OCI-LY3 (cell line): ENCODE measurements around the gene IL16.

Experiments
- H2AFZ ChIP-seq: fragments of 200-600, 300-600 bp; shearing (Covaris generic); 2 replicates; pipeline ENCODE4 v1.6.0; 2014; ENCODE audit warnings: antibody characterized with exemption, low read depth, low read length
- H3K27ac ChIP-seq: fragments of 200-600, 300-600 bp; sonication (generic); 2 replicates; pipeline ENCODE4 v1.5.1; 2014; ENCODE audit warnings: mild to moderate bottlenecking, low read length, moderate library complexity, mixed read lengths
- H3K27me3 ChIP-seq: fragments of 200-600, 300-600 bp; sonication (generic); 2 replicates; pipeline ENCODE4 v1.6.1; 2014; ENCODE audit warnings: low read depth, low read length, mixed read lengths
- H3K36me3 ChIP-seq: fragments of 200-600, 300-600 bp; sonication (generic); replicated peaks from 2 replicates; pipeline ENCODE3; 2014; ENCODE audit warnings: low read depth, low read length, mixed read lengths
- H3K4me1 ChIP-seq: fragments of 300-600, 200-600 bp; sonication (generic); 2 replicates; pipeline ENCODE4 v1.6.1; 2014; ENCODE audit warnings: low read length, mixed read lengths
- H3K4me2 ChIP-seq: fragments of 200-600, 300-600 bp; sonication (generic); 2 replicates; pipeline ENCODE4 v1.6.1; 2014; ENCODE audit warnings: low read length, mixed read lengths
- H3K4me3 ChIP-seq: fragments of 300-600, 200-600 bp; sonication (generic); 2 replicates; pipeline ENCODE4 v1.5.1; 2014; ENCODE audit warnings: antibody characterized with exemption, mild to moderate bottlenecking, low read length, moderate library complexity
- H3K79me2 ChIP-seq: fragments of 300-600, 200-600 bp; shearing (Covaris generic); 2 replicates; pipeline ENCODE4 v1.6.1; 2014; ENCODE audit warnings: mild to moderate bottlenecking, low read length, mixed read lengths
- H3K9ac ChIP-seq: fragments of 300-600, 200-600 bp; shearing (Covaris generic); 2 replicates; pipeline ENCODE4 v1.6.0; 2014; ENCODE audit warnings: mild to moderate bottlenecking, low read length, moderate library complexity
- H3K9me3 ChIP-seq: fragments of 200-600, 300-600 bp; shearing (Covaris generic); 2 replicates; pipeline ENCODE4 v1.6.1; 2014; ENCODE audit warnings: low read length, mixed read lengths; ENCODE audit not compliant: insufficient read depth
- H4K20me1 ChIP-seq: fragments of 200-600, 300-600 bp; sonication (generic); 2 replicates; pipeline ENCODE4 v1.6.1; 2016; ENCODE audit warnings: low read length, mixed read lengths; ENCODE audit not compliant: insufficient read depth
- CTCF ChIP-seq: fragments of 200-600, 300-600 bp; sonication (generic); IDR thresholded peaks from 2 replicates; pipeline ENCODE4 v1.5.1; 2014; ENCODE audit warnings: antibody characterized with exemption, low read length, low read depth
- EZH2phosphoT487 ChIP-seq: fragments of 200-600 bp; shearing (Covaris generic); IDR thresholded peaks from 2 replicates; pipeline ENCODE4 v1.6.1; 2018; ENCODE audit warnings: antibody characterized with exemption, mixed run types, low read depth

The IL16 gene

GRCh38 chr15:81215983-81216382, 19.3 kb downstream of the IL16 start:
- H4K20me1 ChIP-seq, result no peaks in the 10 kb centered on the region
- no peaks in the 10 kb centered on the region for H3K36me3 ChIP-seq
- no peak overlapping the region for H3K4me2 ChIP-seq
- H3K4me3 ChIP-seq, result no peak overlapping the region
- H3K79me2 ChIP-seq, result no peaks in the 10 kb centered on the region
- H3K27me3 ChIP-seq, result peaks cover 9% of the 10 kb centered on the region; the same call in 1 of the 2 replicates
- peaks cover 16% of the 10 kb centered on the region for H3K9me3 ChIP-seq
- TF ChIP-seq EZH2phosphoT487 (no peak), CTCF (no peak)
- H3K9ac ChIP-seq, result no peak overlapping the region
- no peak overlapping the region for H3K27ac ChIP-seq
- H3K4me1 ChIP-seq, result no peaks in the 10 kb centered on the region
- no peak overlapping the region for H2AFZ ChIP-seq

- Histone ChIP-seq H3K4me3 (no peak overlapping the region), H3K9me3 (peaks cover 16% of the 10 kb centered on the region), H3K27ac (no peak overlapping the region), H3K79me2 (no peaks in the 10 kb centered on the region), H3K9ac (no peak overlapping the region), H4K20me1 (no peaks in the 10 kb centered on the region), H3K36me3 (no peaks in the 10 kb centered on the region), H2AFZ (no peak overlapping the region), H3K4me1 (no peaks in the 10 kb centered on the region), H3K27me3 (peaks cover 9% of the 10 kb centered on the region; the same call in 1 of the 2 replicates), H3K4me2 (no peak overlapping the region)
- TF ChIP-seq EZH2phosphoT487, result no peak
- TF ChIP-seq CTCF, result no peak
Observed at GRCh38 chr15:81216422-81216821, 19.7 kb downstream of the IL16 start.

- no peaks in the 10 kb centered on the region for H3K36me3 ChIP-seq
- no peaks in the 10 kb centered on the region; the same call in 1 of the 2 replicates for H3K27me3 ChIP-seq
- H3K9me3 ChIP-seq, result no peaks in the 10 kb centered on the region
- no peak overlapping the region for H3K4me2 ChIP-seq
- H2AFZ ChIP-seq, result no peak overlapping the region
- no peaks in the 10 kb centered on the region for H4K20me1 ChIP-seq
- no peaks in the 10 kb centered on the region for H3K79me2 ChIP-seq
- H3K27ac ChIP-seq, result no peak overlapping the region
- no peaks in the 10 kb centered on the region for H3K4me1 ChIP-seq
- H3K9ac ChIP-seq, result no peak overlapping the region
- H3K4me3 ChIP-seq, result no peak overlapping the region
- TF ChIP-seq EZH2phosphoT487, result no peak
- TF ChIP-seq CTCF, result no peak
Observed at GRCh38 chr15:81221449-81221848, 24.8 kb downstream of the IL16 start.

GRCh38 chr15:81222007-81222406, 25.3 kb downstream of the IL16 start:
- no peak overlapping the region for H3K27ac ChIP-seq
- no peak overlapping the region for H3K4me3 ChIP-seq
- no peaks in the 10 kb centered on the region; the same call in 1 of the 2 replicates for H3K27me3 ChIP-seq
- H4K20me1 ChIP-seq, result no peaks in the 10 kb centered on the region
- H3K4me2 ChIP-seq, result no peak overlapping the region
- H3K9ac ChIP-seq, result no peak overlapping the region
- H2AFZ ChIP-seq, result no peak overlapping the region
- no peaks in the 10 kb centered on the region for H3K79me2 ChIP-seq
- no peaks in the 10 kb centered on the region for H3K4me1 ChIP-seq
- no peaks in the 10 kb centered on the region for H3K9me3 ChIP-seq
- no peaks in the 10 kb centered on the region for H3K36me3 ChIP-seq
- TF ChIP-seq CTCF (no peak), EZH2phosphoT487 (no peak)
